CD4-positive, alpha-beta T cell treated with Interleukin-21 for 1 hour (primary cell): ENCODE results near the gene PACRGL.
"Not testable (repeated sequence)": the region's sequence is repeated elsewhere in the genome, so short reads cannot be mapped to it uniquely, and the experiment has no call there.

Experiments
- DNase-seq: peaks from one replicate; pipeline ENCODE4 v3.0.0-alpha.2; 2020

Gene PACRGL

DNA sequence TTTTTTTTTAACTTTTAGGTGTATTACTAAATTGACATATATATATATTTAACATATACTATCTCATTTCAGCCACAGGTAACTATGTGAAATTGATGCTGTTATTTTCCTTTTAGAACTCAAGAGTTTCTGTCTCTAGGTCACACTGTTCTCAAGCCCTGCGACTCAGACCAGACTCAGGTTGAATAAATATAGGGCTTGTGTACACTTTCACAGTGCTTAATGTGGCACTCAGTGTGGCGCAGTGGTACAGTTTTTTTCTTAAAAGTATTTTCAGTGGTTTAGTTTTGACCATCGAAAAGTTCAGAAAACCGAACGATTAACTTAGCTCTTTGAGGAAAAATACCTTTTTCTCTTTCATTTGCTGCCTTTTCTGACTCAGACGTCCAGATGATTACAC lies 24.7 kb downstream of the PACRGL start:
- DNase-seq = no peak

GRCh38 chr4:20735931-20736330 lies 35.7 kb downstream of the PACRGL start:
- no peak for DNase-seq

- DNase-seq = not testable (repeated sequence)
Observed at GRCh38 chr4:20746000-20746399, 45.7 kb downstream of the PACRGL start.

DNA sequence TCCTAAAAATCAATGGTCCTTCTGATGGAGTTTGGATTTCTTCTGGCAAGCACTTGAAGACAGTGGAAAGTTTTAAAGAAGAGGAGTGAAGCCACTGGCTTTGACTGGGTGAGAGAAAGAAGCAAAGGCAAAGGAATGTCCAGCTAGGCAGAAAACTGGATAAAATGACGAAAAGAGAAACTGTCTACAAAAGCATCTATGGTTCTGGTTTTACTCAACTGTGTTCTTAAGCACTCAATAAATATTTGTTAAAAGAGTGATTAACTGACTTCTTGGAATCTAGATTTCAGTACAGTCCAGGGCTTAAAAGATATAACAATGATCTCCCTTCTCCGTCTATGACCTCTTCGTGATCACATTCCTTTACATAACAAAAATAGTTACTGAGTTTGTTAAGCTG lies 52.4 kb downstream of the PACRGL start:
- DNase-seq = no peak

- DNase-seq = no peak
Observed at GRCh38 chr4:20754036-20754435, 53.8 kb downstream of the PACRGL start.

DNA sequence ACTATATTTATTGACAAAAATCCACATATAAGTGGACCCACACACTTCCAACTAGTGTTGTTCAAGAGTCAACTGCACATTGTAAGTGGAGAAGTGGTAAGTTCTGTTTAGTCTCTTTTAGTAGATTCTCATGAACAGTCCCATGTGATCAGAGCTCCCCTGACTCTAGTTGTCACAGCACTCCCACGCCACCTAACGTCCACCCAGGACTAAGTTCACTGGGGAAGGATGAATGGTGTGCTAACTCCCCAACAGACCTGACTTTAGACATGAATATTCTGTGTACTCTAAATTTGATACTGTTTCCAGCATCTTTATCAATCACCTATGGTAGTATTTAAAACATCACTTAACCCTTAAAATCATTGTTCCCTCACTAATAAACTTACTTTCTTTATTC lies 59.8 kb downstream of the PACRGL start:
- DNase-seq = no peak

- no peak for DNase-seq
Observed at GRCh38 chr4:20761382-20761781, 61.1 kb downstream of the PACRGL start.

- DNase-seq = no peak
Observed at GRCh38 chr4:20761826-20762225, 61.6 kb downstream of the PACRGL start.

DNA sequence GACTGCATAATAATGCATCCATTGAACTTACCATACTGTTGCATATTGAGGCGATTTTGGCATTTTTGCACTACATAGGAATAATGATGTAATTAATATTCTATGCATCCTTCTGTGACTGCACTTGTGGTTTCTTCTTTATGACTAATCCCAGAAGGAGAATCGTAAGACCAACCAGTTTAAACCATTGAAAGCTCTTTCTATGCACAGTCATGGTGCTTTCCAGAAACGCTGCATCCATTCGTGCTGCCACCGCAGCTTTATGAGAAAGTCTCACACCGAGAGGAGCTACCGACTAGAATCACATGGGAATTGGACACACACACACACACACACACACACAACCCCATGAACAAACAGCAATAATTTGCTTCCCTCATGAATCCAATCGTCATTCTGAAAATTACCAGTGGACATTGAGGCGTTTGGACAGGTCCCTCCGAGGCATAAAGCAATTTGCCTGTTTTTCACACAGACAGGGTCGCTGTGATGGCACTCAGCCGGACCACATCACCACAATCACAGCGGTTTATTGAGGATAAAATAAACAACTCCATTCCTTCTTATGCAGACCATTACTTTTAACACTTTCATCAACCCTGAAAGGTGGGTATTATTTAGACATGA lies 64.2 kb downstream of the PACRGL start:
- no peak for DNase-seq

DNA sequence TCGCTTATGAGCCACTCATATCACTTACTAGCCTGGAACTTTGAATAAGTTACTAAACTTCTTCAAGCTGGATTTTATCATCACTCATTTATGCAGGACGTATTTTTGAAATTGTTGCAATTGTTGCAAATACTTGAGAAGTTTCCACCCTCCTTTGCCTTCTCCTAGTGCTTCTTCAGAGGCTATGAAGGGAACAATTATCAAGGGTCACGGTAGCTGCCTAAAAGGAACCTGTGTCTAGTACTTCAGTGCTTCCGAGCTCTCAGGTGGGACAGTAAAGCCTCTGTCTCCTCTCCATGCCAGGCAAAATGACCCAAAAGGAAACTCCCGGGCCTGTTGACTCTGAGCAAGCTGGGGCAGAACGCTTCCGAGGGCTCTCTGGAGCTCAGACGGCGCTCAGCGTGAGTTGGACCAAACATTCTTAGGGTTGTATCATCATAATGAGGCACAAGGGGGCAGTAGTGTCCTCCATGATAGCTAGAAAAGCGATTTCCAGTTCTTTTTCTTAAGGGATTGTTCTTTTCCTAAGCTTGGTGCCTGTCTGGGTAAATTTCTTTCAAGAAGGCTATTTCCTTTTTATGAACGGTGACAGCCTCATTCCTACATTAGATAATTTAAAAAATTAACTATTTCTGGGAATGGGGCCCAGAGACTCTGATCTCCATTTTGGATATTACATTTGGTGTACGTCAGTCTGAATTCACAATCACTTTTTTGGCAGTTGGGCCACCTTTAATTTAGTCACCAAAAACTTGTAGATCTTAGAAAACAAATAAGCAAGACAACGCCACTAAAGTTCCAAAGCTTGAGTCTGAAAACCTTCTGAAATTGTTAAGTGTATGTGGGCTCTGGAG lies 73.1 kb downstream of the PACRGL start:
- peak; percentile 37 for DNase-seq

DNA sequence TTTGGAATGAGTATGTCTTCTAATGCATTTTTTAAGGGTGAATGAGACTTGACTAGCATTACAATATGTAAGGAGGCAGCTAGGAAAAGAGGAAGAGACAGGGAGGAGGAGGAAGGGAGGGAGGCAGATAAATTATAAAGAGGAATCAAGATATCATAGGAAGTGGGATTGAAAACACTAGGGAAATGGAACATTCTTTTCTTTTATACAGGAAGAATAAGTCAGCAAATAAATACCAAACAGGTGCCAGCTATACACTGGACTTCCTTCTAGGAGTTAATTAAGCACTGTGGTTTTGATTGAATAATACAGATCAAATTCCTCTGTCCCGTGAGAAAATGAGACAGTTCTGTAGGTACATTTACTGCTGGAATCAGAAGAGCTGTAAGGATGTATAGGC lies 78.6 kb downstream of the PACRGL start:
- no peak for DNase-seq

- not testable (repeated sequence) for DNase-seq
Observed at GRCh38 chr4:20783134-20783533, 82.9 kb downstream of the PACRGL start.

DNA sequence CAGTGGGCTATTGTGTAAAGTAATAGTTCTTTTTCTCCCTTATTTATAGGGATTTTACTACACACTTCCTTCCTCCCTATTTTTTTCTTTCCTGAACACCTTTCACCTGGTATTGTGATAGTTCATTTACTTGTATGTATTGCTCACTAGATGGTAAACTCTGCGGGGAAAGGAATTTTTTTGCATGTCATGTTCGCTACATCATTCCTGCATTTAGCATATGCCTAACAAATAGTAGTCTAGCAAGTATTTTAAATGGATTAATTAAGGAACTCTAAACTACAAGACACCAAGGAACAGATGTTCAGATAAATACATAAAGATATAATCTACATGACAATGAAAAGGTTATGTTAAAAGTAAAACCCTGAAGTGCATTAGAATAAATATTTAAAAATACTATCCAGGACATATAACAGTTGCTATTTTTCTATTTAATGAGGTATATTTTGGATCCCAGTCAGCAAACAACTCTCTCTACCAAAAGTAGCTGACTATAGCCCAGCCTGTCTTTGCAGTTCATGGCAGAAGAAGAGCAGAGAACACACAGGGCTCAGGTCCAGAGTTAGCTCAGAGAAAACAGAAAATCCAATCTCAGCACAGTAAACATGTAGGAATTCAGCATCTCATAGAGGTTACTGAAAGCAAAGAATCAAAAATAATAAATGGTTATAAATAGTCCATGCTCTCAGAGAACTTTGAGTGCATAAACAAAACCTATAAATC lies 87.8 kb downstream of the PACRGL start:
- DNase-seq = no peak
